Naive thymus-derived CD4-positive, alpha-beta T cell (primary cell): ENCODE data around the gene FAM219B. TPM values are rescaled to one million over a fixed set of nuclear protein-coding genes. Genes with fewer than 3 reads are reported as not detected.
A peak's percentile ranks its signal among the peaks of the same experiment; 100 is the strongest.

Experiments used
- ATAC-seq: fragments of 150-1000 bp; cut with Tn5 transposase; 2 replicates; pipeline ENCODE4 v1.10.0; 2021; ENCODE audit warnings: mild to moderate bottlenecking, moderate library complexity
- CTCF ChIA-PET: fragments of 350-600 bp; sonication (Branson Sonifier 250); formaldehyde crosslinking; loops from one replicate; lab custom pipeline; 2021; ENCODE audit warnings: antibody characterized with exemption; lab: Charles Lee
- POLR2A ChIA-PET: fragments of 350-600 bp; sonication (Branson Sonifier 250); formaldehyde crosslinking; loops from one replicate; lab custom pipeline; 2021; ENCODE audit warnings: antibody characterized with exemption, inconsistent platforms; lab: Charles Lee
- DNase-seq, 9 donors: peaks; one replicate each; pipeline versions ENCODE4 v3.0.0 to v3.0.0-alpha.2; 2020 to 2022; ENCODE audit warnings: mixed read lengths in 1 of 9
- H3K27ac ChIP-seq: one replicate; pipeline ENCODE4 v1.7.0; 2013; ENCODE audit warnings: mild to moderate bottlenecking, low read depth, low read length, moderate library complexity
- H3K27me3 ChIP-seq, 2 donors: one replicate each; pipeline ENCODE4 v1.7.0; 2013; ENCODE audit warnings: low read length in 2 of 2, mild to moderate bottlenecking in 2 of 2, moderate library complexity in 2 of 2; ENCODE audit not compliant: control insufficient read depth in 2 of 2, insufficient read depth in 2 of 2
- H3K36me3 ChIP-seq, 3 experiments: 1 replicate in 2 of 3; 2 replicates in 1 of 3; pipeline ENCODE4 v1.7.0; 2013; ENCODE audit warnings: low read length in 3 of 3, mild to moderate bottlenecking in 3 of 3, moderate library complexity in 1 of 3; ENCODE audit not compliant: insufficient read depth in 3 of 3, control insufficient read depth in 2 of 3
- H3K4me1 ChIP-seq, 2 donors: one replicate each; pipeline ENCODE4 v1.7.0; 2013; ENCODE audit warnings: low read length in 2 of 2, mild to moderate bottlenecking in 2 of 2, moderate library complexity in 1 of 2; ENCODE audit not compliant: control insufficient read depth in 2 of 2, insufficient read depth in 2 of 2
- H3K4me3 ChIP-seq: 2 replicates; pipeline ENCODE4 v1.7.0; 2013; ENCODE audit warnings: mild to moderate bottlenecking, low read length
- H3K9me3 ChIP-seq, 3 experiments: 1 replicate in 2 of 3; 2 replicates in 1 of 3; pipeline ENCODE4 v1.7.0; 2013; ENCODE audit warnings: low read length in 3 of 3; ENCODE audit not compliant: control insufficient read depth in 2 of 3
- H3K27ac Mint-ChIP-seq, 9 donors: one replicate each; pipeline ENCODE4 v1.8.0; 2020 to 2022; ENCODE audit warnings: mixed read lengths in 9 of 9, mild to moderate bottlenecking in 8 of 9, moderate library complexity in 5 of 9, inconsistent platforms in 2 of 9
- H3K27me3 Mint-ChIP-seq, 5 donors: one replicate each; pipeline ENCODE4 v1.8.0; 2021 to 2022; ENCODE audit warnings: mixed read lengths in 5 of 5, mild to moderate bottlenecking in 1 of 5
- H3K36me3 Mint-ChIP-seq, 5 donors: one replicate each; pipeline ENCODE4 v1.8.0; 2020 to 2022; ENCODE audit warnings: mixed read lengths in 5 of 5, mild to moderate bottlenecking in 3 of 5, inconsistent platforms in 1 of 5
- H3K4me1 Mint-ChIP-seq, 7 donors: one replicate each; pipeline ENCODE4 v1.8.0; 2020 to 2022; ENCODE audit warnings: mixed read lengths in 7 of 7, mild to moderate bottlenecking in 3 of 7, inconsistent platforms in 1 of 7
- H3K4me3 Mint-ChIP-seq, 10 donors: one replicate each; pipeline ENCODE4 v1.8.0; 2020 to 2022; ENCODE audit warnings: mild to moderate bottlenecking in 10 of 10, mixed read lengths in 10 of 10, moderate library complexity in 6 of 10, inconsistent platforms in 2 of 10
- H3K9me3 Mint-ChIP-seq, 11 donors: one replicate each; pipeline ENCODE4 v1.8.0; 2020 to 2022; ENCODE audit warnings: mixed read lengths in 11 of 11, mild to moderate bottlenecking in 4 of 11, inconsistent platforms in 1 of 11, moderate library complexity in 1 of 11
- intact Hi-C, 2 donors: fragments of 100-400 bp; cut with micrococcal nuclease; formaldehyde crosslinking; loops; one replicate each; pipeline ENCODE4 v1.15.1; 2023
- polyA plus RNA-seq, 2 donors: library from polyadenylated mRNA; unstranded; fragments of 300-500 nt; fragmentation: Illumina TruSeq; gene quantifications; one replicate each; pipeline ENCODE4 v1.2.3, GENCODE V29; 2021
- total RNA-seq, 6 experiments: library from RNA in 5 of 6; stranded (reverse) in 5 of 6; gene quantifications; 1 replicate in 5 of 6; 2 replicates in 1 of 6; pipeline ENCODE4 v1.2.3 and lab custom pipeline; 2021 to 2026

The FAM219B gene
- total and polyA plus RNA-seq, 7 experiments from 2014 or later, result 20.2 to 111 (median 56.7) TPM

DNA sequence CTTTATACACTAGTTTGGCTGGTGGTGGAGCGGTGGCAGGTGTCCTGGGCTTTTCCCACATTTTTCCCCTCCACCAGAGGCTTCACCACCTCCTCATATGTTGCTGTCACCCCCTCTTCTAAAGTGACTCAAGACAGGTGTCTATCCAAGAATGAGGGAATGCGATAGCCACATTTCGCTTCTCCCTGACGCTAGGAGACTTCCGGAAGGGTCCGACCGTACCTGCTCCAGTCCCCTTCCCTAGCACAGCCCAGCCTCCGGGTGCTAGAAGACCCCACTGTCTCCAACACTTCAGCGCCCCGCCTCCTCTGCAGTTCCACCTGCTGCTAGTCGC is 34.0 kb downstream of the FAM219B start:
- Mint-ChIP-seq H3K36me3 (peaks cover 4 to 31% (median 12%) of the 10 kb centered on the region in 5 donors), H3K27ac (peak overlapping the region; percentile 88 to 99 (median 96)), H3K4me3 (peak overlapping the region; percentile 92 to 100 (median 98)), H3K9me3 (peaks cover 0 to 4% (median 0%) of the 10 kb centered on the region in 11 donors), H3K4me1 (peaks cover 37 to 59% (median 50%) of the 10 kb centered on the region in 7 donors), H3K27me3 (peaks cover 0 to 8% (median 0%) of the 10 kb centered on the region in 5 donors)
- Histone ChIP-seq H3K9me3 (no peaks in the 10 kb centered on the region), H3K4me3 (peak overlapping the region; percentile 86), H3K27me3 (no peaks in the 10 kb centered on the region), H3K4me1 (peaks cover 43 to 44% of the 10 kb centered on the region in 2 donors), H3K36me3 (peaks cover 0 to 7% (median 0%) of the 10 kb centered on the region in 3 experiments), H3K27ac (peak overlapping the region; percentile 98)
- no peak for DNase-seq
- intact Hi-C loops, result loop anchor here (1.0 to 10.0 kb wide), 15 partner anchors 17 to 582 kb away; partner anchors contain the start of genes CLK3 (in 2 of the 2), COX5A (in 2 of the 2), FAM219B (in 2 of the 2) and SIN3A (in 2 of the 2)
- CTCF ChIA-PET, result no interaction called here
- ATAC-seq, result no peak
- POLR2A ChIA-PET, result interaction anchor here (1.1 to 2.9 kb wide), 3 partner anchors 20 to 29 kb away, joined by 3 to 20 read pairs (median 4); partner anchors contain the start of gene ULK3

DNA sequence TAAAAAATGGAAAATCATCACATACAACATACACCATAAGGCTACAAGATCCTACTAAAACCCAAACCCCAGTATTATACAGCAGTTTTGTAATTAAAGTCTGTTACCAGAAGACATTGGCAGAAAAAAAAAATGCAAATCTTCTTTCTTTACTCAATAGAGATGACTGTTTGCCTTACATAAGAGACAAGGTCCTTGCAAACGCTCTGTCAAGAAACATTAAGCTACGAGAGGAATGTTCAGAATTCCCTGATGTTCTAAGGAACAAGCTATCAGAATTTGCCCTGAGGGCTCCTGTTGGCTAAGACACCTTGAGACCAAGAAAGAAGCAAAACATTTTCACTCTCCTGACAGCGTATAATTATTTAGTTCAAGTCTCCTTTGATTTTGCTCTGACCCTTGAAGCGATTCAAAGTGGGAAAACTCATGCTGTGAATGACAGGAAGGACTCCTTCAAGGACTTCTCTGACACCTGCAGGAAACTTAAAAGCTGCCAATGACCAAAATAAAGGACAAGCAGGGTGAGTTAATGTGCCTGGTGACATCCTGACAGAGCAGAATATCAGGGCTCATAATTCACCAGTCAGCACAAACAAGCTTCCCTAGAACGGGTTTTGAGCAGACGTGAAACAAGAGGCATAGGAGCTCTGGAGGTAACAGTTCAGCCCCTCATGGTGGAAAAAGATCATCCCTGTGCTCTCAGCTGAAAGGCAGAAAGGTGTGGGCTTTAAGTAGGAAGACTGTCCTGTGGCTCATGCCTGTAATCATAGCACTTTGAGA is 36.0 kb downstream of the FAM219B start:
- peak overlapping the region; percentile 64 for H3K27ac ChIP-seq
- CTCF ChIA-PET, result interaction anchor here (1.0 to 5.0 kb wide), 7 partner anchors 10 to 90 kb away, joined by 4 to 30 read pairs (median 6); no protein-coding TSS in a partner anchor
- peaks cover 0 to 7% (median 0%) of the 10 kb centered on the region in 3 experiments for H3K36me3 ChIP-seq
- intact Hi-C loops, result loop anchor here (5.0 to 10.0 kb wide), 3 partner anchors 83 to 584 kb away; partner anchors contain the start of gene SIN3A (in 2 of the 2)
- H3K4me3 ChIP-seq, result peak overlapping the region; percentile 12
- H3K27me3 Mint-ChIP-seq, result no peaks in the 10 kb centered on the region
- POLR2A ChIA-PET, result interaction anchor here (0.6 to 5.1 kb wide), 14 partner anchors 9 to 1033 kb away, joined by 3 to 45 read pairs (median 6); partner anchors contain the start of genes CSK, FAM219B, MPI and ULK3
- no peaks in the 10 kb centered on the region for H3K27me3 ChIP-seq
- ATAC-seq (no peak), DNase-seq (no peak)
- H3K36me3 Mint-ChIP-seq, result peaks cover 5 to 43% (median 14%) of the 10 kb centered on the region in 5 donors
- H3K27ac Mint-ChIP-seq, result peak overlapping the region; percentile 68 to 99 (median 90)
- H3K4me3 Mint-ChIP-seq, result peak overlapping the region; percentile 81 to 100 (median 93)
- peaks cover 59 to 62% of the 10 kb centered on the region in 2 donors for H3K4me1 ChIP-seq
- H3K4me1 Mint-ChIP-seq, result peaks cover 47 to 80% (median 68%) of the 10 kb centered on the region in 7 donors
- H3K9me3 Mint-ChIP-seq, result peaks cover 0 to 4% (median 0%) of the 10 kb centered on the region in 11 donors
- no peaks in the 10 kb centered on the region for H3K9me3 ChIP-seq

DNA sequence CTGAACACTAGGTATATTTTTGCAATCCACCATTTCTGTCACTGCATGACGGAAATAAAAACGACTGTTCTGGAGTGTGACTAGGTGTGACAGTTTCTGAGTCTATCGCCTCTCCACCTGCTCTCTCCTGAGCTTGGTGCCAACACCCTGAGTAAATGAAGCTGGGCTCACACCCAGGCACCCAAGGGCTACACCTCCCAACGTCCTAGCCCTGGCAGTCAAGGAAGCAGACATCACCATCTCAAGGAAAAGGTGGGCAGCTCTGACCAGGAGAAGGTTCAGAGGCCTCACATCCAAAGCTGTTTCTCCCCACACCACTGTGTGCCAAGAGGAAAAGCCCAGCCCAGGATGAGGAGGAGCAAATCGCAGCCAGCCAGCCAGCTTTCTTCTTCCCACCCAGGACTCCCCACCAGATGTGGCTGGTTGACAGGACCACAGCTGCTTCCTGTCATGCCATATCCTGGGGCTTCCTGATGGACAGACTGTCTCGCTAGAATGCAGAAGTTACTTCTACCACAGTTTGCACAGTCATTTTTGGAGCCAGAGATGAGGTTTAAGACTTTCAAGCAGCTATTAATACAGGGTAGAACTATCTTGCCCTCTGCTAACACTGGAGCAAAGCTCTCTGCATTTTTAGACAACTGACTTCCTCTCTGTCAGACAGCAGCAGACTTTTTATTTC is 36.8 kb downstream of the FAM219B start:
- Histone ChIP-seq H3K9me3 (no peaks in the 10 kb centered on the region), H3K4me3 (peak overlapping the region; percentile 12), H3K27ac (peak overlapping the region; percentile 64), H3K27me3 (no peaks in the 10 kb centered on the region), H3K4me1 (peaks cover 62 to 63% of the 10 kb centered on the region in 2 donors), H3K36me3 (peaks cover 0 to 7% (median 0%) of the 10 kb centered on the region in 3 experiments)
- Mint-ChIP-seq H3K4me3 (peak overlapping the region; percentile 72 to 100 (median 88)), H3K9me3 (peaks cover 0 to 4% (median 0%) of the 10 kb centered on the region in 11 donors), H3K27me3 (no peaks in the 10 kb centered on the region), H3K27ac (peak overlapping the region; percentile 60 to 99 (median 90)), H3K36me3 (peaks cover 5 to 43% (median 14%) of the 10 kb centered on the region in 5 donors), H3K4me1 (peaks cover 53 to 86% (median 74%) of the 10 kb centered on the region in 7 donors)
- ChIA-PET CTCF (interaction anchor here (0.6 to 5.0 kb wide), 6 partner anchors 23 to 99 kb away, joined by 5 to 30 read pairs (median 6); no protein-coding TSS in a partner anchor), POLR2A (interaction anchor here (0.9 to 5.1 kb wide), 11 partner anchors 9 to 88 kb away, joined by 3 to 45 read pairs (median 8); partner anchors contain the start of genes CSK, FAM219B, MPI and ULK3)
- DNase-seq, result peak in 1 of 9 donors; percentile 48
- peak; percentile 8 for ATAC-seq
- intact Hi-C loops, result loop anchor here (5.0 to 10.0 kb wide), 3 partner anchors 83 to 585 kb away; partner anchors contain the start of gene SIN3A (in 2 of the 2)

DNA sequence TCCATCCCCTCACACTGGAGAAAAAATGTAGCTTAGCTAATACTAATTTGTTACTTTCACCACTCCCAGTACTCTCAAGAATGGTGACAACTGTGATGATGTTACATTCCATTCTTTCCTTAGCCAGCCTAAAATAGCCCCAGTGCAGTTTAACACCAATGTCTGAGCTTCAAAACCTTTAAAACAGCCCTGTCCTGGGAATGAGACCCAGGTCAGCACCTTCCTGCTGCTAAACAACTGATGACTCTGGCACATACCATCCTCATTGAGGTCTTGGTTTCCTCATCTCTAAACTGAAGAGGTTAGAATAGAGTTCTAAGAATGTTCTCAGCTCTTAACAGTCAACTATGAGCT is 37.3 kb downstream of the FAM219B start:
- peaks cover 56 to 90% (median 78%) of the 10 kb centered on the region in 7 donors for H3K4me1 Mint-ChIP-seq
- no peaks in the 10 kb centered on the region for H3K27me3 Mint-ChIP-seq
- CTCF ChIA-PET, result interaction anchor here (0.6 to 5.0 kb wide), 6 partner anchors 22 to 98 kb away, joined by 5 to 30 read pairs (median 6); no protein-coding TSS in a partner anchor
- H3K36me3 Mint-ChIP-seq, result peaks cover 5 to 45% (median 16%) of the 10 kb centered on the region in 5 donors
- peaks cover 0 to 4% (median 0%) of the 10 kb centered on the region in 11 donors for H3K9me3 Mint-ChIP-seq
- ATAC-seq (no peak), DNase-seq (no peak)
- H3K4me3 Mint-ChIP-seq, result peak overlapping the region; percentile 72 to 100 (median 88)
- H3K36me3 ChIP-seq, result peaks cover 0 to 7% (median 0%) of the 10 kb centered on the region in 3 experiments
- H3K9me3 ChIP-seq, result no peaks in the 10 kb centered on the region
- peak overlapping the region; percentile 22 to 99 (median 90) for H3K27ac Mint-ChIP-seq
- intact Hi-C loops, result no loop called here
- no peak overlapping the region for H3K4me3 ChIP-seq
- H3K4me1 ChIP-seq, result peaks cover 63 to 66% of the 10 kb centered on the region in 2 donors
- POLR2A ChIA-PET, result interaction anchor here (0.9 to 5.1 kb wide), 10 partner anchors 8 to 87 kb away, joined by 3 to 45 read pairs (median 9); partner anchors contain the start of genes CSK, FAM219B, MPI and ULK3
- peak overlapping the region; percentile 64 for H3K27ac ChIP-seq
- H3K27me3 ChIP-seq, result no peaks in the 10 kb centered on the region

DNA sequence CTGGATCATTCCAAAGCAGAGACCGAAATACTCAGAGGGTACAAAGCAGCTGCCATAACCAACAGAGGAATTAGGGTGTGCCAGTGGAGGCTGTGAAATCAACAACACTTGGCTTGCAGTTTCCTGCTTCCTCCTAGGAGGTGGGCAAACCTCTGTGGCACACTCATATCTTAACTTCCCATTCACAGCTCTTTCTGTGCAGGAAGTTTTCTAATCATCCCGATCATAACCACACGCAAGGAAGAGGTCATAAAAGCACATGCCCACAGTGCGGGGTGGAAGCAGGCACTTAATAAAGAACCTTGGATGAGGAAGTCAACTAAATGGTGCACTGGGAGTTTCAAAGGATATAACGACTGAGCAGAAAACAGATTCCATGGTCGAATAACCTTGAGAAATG is 38.6 kb downstream of the FAM219B start:
- ChIA-PET CTCF (interaction anchor here (0.8 to 5.0 kb wide), 4 partner anchors 10 to 33 kb away, joined by 4 to 30 read pairs (median 8); no protein-coding TSS in a partner anchor), POLR2A (interaction anchor here (0.8 to 5.1 kb wide), 9 partner anchors 9 to 38 kb away, joined by 3 to 45 read pairs (median 7); partner anchors contain the start of genes FAM219B, MPI and ULK3)
- Mint-ChIP-seq H3K4me1 (peaks cover 67 to 92% (median 77%) of the 10 kb centered on the region in 7 donors), H3K36me3 (peaks cover 5 to 50% (median 18%) of the 10 kb centered on the region in 5 donors), H3K27me3 (no peaks in the 10 kb centered on the region), H3K27ac (peak overlapping the region; percentile 58 to 99 (median 83)), H3K9me3 (peaks cover 0 to 4% (median 0%) of the 10 kb centered on the region in 11 donors), H3K4me3 (peak overlapping the region; percentile 63 to 100 (median 74))
- Histone ChIP-seq H3K4me1 (peaks cover 63 to 70% of the 10 kb centered on the region in 2 donors), H3K9me3 (no peaks in the 10 kb centered on the region), H3K27ac (peak overlapping the region; percentile 41), H3K4me3 (peak overlapping the region; percentile 26), H3K27me3 (no peaks in the 10 kb centered on the region), H3K36me3 (peaks cover 0 to 6% (median 0%) of the 10 kb centered on the region in 3 experiments)
- ATAC-seq (peak; percentile 19), DNase-seq (no peak)
- intact Hi-C loops, result no loop called here
